HG03108 (cell line): ENCODE results near the gene GPR37.

ENCODE experiments used
- ATAC-seq: cut with Tn5 transposase; IDR thresholded peaks from one replicate; pipeline ENCODE4 v1.9.1; 2021; ENCODE audit warnings: moderate library complexity; ENCODE audit not compliant: unreplicated experiment

GPR37 gene

DNA sequence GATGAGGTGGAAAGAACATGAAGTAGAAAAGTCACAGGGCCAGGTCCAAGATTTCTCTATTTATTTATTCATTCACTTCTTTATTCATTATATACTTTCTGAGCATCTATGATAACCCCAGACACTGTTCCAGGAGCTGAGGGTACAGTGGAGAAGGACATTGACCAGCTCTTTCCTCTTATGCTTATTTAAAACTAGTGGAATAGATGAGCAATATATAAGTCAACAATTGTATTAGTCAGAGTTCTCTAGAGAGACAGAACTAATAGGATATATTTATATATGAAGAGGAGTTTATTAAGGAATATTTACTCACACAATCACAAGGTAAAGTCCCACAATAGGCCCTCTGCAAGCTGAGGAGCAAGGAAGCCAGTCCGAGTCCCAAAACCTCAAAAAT, 15.0 kb upstream of the GPR37 start:
- ATAC-seq, result no peak

DNA sequence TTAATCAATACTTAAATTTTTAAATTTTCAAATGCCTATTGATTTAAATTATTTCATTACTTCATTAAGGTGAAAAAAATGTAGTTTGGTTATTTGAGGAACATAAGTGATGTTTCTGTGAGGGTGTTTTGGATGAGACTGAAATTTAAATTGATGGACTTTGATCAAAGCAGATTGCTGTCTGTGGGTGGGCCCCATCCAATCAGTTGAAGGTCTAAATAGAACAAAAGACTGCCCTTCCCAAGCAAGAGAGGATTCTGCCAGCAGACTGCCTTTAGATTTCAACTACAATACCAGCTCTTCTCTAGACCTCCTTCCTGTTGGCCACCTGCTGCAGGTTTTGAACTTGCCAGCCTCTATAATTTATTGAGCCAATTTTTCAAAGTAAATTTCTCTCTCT, 14.5 kb upstream of the GPR37 start:
- no peak for ATAC-seq

DNA sequence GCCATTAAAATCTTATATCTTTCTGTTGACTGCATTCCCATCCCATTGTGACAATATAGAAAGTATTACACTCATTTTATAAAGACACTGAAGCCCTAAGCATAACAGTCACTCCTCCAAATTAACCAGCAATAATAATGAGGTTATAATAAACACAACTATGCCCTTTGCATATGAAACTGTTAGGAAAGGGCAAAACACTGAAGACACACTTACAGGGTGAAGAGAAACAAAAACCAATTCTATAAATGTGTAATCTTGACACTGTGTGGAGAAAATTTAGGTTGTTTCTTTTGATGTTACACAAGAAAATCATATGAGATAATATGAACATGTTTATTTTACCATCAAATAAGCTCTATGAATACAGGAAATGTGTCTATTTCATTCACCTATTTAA, 14.0 kb upstream of the GPR37 start:
- ATAC-seq, result no peak

DNA sequence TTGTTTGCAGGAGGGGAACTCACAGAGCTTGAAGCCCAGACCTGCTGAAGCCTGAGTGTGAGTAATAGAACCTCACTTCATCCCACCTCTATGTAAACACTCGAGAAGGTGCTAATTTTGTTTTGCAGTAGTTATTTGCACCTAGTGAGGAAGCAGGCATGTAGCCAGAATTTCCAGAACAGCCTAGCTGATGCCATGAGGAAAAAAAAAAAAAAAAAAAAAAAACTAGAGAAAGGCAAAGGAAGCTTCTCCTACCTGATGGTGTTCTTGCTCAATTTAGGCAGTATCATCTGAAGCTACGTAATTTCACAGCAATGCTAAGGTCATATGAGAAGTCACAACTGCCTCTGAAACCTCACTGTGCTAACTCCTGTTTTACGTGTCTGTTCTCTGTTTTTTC, 13.6 kb upstream of the GPR37 start:
- ATAC-seq, result no peak

DNA sequence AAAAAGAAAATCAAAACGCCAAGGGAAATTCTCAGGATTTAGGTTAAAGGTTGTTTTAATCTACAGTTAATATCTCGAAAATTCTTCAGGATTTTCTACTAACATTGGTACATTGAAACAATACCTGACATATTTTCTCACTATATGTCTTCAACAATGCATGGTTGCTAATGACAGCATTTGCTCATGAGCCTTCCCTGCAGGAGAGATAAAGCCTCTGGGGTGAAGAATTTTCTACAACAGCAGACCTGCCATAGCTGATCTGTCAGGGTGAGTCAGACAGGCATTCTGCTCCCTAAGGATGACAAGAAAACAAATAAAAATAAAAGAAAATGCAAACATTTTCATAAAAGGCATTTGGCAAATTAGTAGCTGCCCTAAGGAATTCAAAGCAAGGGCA, 11.7 kb upstream of the GPR37 start:
- ATAC-seq, result no peak

DNA sequence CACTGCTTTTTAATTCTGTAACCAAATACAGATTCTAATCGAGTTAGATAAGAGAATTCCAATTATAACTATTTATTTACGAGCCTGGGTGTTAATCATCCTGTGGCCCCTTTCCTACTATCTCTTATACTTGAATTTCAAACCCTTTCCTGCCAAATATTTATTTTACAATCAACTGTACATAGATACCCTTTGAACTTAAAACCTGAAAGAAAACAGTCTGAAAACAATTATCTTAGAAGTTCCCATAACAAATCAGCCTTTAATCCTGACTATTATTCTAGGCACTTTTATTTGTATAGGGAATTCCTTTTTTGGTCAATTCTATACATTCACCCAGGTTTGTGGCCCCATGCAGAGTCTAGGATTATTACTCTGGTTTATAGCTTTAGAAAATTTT, 10.6 kb upstream of the GPR37 start:
- ATAC-seq, result no peak

DNA sequence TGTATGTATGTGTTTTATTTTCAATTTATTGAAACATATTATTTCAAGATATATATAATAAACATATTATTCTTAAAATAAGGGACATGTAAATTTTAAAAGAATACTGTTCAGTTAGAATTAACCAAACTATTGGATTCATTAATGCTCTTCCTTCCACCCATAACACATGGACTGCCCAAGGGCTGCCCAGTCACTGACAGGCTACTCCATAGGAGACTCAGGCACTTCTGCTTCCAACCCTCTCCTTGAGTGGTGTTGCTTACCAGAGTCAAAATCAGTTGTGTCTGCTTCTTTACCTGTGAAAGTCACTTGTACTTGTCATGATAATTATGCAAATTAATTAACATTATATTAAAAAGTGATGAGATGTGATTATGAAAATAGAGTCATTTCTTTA, 9.8 kb upstream of the GPR37 start:
- ATAC-seq, result no peak

DNA sequence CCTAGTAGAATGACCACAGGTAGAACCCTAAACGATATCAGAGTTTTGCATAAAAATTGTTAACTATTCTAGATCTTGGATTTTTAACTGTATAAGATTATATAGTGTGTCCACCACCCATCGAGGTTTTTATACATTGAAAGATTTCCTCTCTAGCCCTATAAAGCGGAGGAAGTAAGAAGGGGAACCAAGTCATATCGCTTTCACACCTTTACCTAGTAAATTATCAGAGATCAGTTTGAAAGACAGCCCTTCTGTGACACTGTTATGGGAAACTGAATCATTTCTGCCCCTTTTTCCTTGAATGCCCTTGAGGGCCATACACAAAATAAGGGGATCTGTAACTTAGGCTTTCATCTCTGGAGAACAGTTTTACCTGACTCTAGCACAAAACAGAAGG, 8.3 kb upstream of the GPR37 start:
- no peak for ATAC-seq

DNA sequence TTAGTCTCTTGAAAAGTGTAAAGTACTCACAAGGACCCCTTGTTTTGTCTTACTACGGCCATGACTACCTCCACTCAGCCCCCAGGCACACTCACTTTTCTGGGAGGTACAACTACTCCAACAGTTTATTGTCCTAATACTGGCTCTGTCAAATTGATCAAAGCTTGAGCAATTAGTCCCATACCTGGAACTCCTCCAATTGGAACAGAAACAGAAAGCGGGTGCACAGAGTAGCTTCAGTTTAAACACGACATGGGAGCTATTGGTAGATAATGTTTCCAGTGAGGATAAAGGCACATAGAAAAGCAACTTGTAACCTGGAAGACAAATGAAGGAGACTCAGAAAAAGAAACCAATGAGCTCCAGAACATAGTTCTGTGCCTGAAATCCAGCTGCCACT, 7.7 kb upstream of the GPR37 start:
- no peak for ATAC-seq

DNA sequence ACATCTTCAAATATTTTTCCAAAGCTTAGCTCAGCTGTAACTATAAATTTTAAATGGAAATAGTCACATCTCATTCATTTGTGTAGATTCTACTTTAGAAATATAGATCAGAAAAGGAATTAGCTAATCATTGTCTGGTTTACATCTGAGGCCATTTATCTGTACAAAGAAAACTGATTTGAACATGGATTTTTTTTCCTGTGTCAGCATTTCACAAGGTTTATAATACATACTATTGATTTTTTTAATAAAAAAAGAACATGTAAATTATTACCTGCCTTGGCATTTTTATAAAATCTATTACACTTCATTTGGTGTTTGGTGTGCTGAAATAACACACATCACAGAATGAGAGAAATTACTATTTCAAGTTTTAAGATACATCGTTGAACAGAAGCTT, 3.5 kb upstream of the GPR37 start:
- ATAC-seq, result no peak

DNA sequence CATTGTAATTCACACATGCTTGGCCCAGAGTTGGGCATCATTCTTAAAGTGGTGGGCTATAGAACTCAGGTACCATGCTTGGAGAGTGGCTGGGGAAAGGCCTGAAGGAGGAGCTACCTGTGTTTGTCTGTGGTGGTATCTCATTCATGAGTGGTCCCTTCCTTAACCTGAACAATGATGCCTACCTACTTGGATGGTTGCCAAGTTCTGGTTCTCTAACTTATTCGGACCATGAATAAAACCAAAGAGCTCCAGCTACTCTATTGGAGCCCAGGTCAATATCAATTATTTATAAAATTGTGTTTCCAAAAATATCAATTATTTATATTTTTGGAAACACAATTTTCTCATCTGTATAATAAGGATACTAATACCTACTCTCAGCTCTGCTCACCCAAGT, 2.9 kb upstream of the GPR37 start:
- no peak for ATAC-seq

DNA sequence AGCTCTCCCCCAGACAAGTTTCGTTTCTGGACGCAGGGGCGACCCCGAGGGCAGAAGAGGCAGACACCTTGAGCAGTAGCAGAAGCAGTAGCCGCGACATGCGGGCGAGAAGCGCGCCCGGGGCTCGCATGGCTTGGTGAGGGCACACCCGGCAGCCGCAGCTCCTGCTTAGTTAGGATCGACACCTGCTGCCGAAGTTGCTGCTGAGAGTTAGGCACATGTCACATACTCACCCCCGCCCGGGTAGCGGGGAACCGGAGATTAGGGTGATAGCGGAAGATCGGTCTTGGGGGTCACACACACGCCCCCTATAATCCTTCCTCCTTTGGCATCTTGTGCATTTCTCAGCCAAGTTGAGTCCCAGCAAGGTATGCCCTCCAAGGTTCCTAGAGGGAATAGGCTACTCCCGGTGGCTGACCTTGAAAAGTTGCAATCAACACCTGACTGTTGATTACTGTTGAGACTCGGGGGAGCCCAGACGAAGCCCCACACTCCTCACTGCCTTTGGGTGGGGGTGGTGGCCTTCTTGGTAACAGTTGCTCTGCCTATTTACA, 668 bp downstream of the GPR37 start:
- ATAC-seq, result no peak

DNA sequence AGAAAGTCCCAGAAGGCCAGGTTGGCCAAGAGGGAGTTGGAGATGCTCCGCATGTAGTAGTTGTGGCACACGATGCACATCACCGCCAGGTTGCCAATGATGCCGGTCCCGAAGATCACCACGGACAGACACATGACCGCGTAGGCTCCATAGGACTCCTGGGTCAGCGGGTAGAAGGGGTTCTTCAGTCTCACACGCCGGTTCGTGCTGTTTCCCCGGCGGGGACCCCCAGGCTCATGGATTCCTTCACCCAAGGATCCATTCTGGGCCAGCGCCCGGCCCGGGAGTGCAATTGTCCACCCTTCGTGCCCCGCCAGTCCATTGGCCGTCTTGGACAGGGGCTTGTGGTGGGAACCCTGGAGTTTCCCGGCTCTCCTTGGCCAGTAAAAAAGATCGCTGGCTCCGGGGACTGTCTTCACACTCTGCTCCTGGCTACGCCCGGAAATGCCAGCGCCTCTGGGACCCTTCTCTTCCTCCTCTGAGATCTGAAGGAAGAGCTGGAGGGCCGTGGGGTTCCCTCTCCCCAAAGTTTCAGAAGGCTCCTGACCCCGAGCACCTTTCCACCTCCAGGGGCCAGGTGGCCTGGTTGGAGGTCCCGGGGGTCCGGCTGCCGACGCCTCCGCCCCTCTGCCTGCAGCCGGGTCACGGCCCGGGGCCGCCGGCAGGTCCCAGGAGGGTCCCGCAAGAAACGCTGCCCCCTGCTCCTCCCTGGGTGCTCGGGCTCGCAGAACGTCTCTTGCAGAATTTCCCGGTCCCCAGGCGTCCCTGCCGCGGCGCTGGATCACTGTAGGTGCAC, 1.3 kb downstream of the GPR37 start:
- no peak for ATAC-seq

DNA sequence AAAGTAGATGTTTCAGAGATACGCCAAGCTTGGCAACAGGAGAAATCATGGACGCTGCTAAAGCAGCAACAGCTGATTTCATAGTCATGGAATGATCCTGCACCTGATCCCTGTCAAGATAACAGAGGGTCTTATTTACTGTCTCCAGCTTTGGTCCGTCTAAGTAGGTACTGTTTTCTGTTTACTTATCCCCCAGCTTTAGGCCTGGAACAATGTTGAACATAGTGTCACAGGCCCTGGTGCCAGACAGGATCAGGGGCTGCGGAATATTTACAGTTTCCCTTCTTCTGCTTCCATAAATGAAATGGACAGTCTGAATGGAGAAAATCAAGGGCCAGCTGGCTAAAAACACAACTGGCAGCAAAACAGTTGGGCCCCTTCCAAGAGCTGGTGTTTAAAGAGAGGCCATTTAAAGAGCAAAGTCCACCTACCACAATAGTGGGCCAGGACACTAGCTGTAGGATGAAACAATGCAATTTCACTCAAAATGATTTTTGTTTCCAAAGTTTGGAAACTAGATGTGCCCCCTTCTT, 2.9 kb downstream of the GPR37 start:
- ATAC-seq, result no peak

DNA sequence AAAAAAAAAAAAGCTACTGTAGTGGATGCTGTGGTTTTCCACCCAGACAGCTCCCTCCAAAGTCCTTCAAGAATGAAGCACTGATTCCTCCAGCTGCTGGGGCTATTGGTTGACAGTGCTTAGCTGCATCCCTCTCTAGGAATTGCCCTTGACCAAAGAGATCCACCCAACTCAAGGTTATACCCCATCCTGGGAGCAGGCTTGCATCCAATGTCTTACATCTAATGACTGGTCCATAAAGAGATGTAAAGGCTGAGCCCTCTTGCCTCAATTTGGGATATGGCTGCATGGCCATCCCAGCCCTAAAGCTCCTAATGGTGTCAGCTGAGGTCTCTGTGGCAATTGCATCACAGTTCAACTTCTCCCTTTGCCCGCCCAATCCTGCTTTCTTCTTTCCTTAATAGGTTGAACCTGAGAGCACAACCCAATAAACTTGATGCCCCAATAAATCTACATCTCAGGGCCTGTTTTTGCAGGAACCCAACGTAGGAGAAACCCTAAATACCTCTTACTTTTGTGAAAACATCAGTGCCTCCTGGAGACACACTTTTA, 4.4 kb downstream of the GPR37 start:
- ATAC-seq, result no peak

DNA sequence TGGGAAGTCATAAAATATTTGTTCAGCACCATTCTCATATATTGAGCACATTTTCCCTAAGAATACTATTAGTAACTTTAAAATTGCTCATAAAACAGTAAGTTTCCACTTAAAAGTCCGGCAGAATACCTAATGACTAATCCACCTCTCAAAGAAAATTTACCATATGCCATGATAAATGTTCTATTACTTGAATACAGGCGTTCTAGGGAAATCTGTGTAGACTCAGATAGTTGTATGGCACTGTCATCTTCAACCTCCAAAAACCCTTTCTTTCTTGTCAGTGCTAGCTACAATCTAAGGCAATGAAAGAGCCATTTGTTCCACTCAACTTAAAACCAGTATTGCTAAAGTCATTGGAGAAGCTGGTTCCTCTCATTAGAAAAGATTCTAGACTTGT, 7.3 kb downstream of the GPR37 start:
- no peak for ATAC-seq

DNA sequence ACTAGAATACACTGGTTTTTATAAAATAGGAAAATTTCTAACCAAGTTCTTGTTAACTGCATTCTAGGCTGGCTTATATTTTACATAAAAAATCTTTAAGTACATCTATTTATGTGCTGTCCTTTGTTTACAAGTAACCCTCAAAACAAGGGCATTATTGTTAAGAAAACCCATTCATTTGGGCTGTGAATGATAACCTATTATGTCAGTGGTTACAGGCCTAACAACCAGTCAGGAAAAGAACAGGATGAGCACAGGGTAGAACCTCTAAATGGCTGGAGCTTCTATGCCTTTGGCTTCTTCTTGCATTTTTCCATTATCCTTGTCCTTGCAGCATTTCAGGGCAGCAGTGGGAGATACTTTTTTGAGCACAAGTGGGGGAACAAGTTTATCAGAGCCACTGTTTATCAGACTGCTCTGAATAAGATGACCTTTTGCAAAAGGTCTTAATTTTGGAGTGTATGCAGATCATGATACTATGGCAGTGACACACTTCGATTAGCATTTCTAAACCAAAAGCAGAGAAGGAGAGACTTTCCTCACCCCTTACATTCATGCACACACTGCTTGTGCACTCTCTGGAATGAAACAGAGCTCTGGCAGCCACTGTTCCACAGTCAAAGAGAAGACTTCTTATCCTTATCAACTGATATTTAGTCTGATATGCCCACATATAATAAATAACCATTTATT, 10.9 kb downstream of the GPR37 start:
- no peak for ATAC-seq

DNA sequence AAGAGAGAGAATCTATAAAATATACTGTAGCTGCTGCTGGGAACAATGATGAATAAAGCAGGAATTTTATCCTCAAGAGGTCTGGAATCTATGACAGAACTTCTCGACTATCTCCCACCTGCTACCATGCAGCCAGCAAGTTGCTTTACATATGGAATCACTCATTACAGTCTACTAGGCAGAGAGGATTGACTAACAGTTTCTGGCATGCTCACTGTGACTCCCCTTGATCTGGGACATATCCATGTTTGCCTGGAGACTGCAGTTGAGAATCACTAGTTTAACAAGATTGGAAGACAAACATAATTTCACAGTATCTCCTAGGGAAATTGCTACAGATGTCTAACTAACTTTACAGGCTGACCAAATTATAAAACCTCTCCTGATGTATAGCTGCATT, 13.3 kb downstream of the GPR37 start:
- ATAC-seq, result no peak

DNA sequence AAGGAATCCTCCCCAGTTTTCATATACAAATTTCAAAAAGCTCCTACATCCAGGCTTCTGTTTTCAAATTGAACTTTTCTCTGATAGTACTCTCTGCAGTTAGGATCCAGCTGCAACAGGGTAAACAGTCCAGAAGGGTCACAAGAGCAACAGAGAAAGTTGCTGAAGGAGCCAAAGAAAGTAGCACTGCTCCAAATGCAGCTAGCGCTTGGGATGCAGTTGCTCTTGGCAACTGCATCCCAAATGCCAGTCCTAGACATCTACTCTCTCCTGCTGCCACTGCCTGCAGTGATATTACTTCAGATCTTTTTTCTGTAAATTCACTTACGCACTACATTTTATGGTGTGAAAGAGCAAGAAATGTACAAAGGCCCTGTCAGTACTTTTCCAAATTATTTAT, 14.6 kb downstream of the GPR37 start:
- no peak for ATAC-seq

DNA sequence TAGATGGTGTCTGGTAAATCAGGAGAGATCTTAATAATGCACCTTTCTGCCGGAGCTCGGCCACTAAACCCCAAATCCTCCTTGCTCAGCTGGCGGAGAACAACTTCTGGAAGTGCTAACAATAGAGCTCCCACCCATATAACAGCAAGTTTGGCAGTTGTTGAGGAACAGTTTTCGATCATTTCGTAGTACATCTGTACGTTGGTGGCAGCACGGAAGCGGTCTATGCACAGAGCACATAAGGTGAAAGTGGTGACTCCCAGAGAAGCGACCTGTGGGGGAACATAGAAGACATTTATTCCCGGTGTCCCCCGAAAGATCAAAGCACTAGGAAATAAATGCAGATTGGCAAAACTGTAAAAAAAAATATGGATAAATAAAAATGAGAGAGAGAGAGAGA, 18.5 kb downstream of the GPR37 start:
- ATAC-seq, result no peak

DNA sequence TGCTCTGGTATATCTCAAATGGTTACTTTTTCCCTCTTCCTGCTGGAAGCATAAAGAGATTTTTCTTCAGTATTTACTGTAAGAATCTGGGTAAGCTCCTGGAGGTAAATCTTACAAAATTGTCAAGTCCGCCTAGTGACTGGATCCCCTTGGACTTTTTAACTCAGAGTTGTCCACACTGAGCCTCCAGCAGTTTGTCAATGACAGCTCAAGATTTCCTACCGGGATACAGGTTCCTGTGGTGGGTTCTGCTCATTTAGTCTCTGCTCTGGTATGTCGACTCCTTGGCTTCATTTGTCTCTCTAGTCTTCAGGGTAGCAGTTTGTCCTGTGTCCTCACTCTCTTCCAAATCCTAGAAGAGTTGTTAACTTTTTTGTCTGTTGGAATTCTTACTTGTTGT, 27.0 kb downstream of the GPR37 start:
- no peak for ATAC-seq

DNA sequence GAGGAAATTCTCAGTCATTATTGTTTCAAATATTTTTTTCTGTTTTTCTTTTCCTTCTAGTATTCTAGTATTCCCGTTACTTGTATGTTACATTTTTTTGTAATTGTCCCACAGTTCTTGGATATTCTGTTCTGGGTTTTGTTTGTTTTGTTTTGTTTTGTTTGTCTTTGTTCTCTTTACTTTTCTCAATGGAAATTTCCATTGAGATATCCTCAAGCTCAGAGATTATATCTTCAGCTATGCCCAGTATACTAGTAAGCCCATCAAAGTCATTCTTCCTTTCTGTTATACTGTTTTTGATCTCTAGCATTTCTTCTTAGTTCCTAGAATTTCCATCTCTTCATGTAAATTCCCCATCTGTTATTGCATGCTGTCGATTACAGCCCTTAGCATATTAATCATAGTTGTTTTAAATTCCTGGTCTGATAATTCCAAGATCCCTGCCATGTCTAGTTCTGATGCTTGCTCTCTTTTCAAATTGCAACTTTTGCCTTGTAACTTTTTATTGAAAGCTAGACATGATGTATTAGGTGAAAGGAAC, 27.8 kb downstream of the GPR37 start:
- no peak for ATAC-seq
